Neuron (in vitro differentiated cells): ENCODE measurements around the gene TMC2.
"Not testable (repeated sequence)": the region's sequence is repeated elsewhere in the genome, so short reads cannot be mapped to it uniquely, and the experiment has no call there.

Experiments used
- H2AFZ ChIP-seq: one replicate; pipeline ENCODE4 v1.6.1; 2013; ENCODE audit warnings: low read depth, mild to moderate bottlenecking, inconsistent platforms, low read length, moderate library complexity
- H3K27me3 ChIP-seq: one replicate; pipeline ENCODE4 v1.6.1; 2013; ENCODE audit warnings: low read length; ENCODE audit not compliant: insufficient read depth
- H3K36me3 ChIP-seq: one replicate; pipeline ENCODE4 v1.6.1; 2013; ENCODE audit warnings: low read length; ENCODE audit not compliant: insufficient read depth
- H3K4me1 ChIP-seq: one replicate; pipeline ENCODE4 v1.6.1; 2013; ENCODE audit warnings: low read length; ENCODE audit not compliant: insufficient read depth
- H3K4me3 ChIP-seq: 2 replicates; pipeline ENCODE4 v1.5.1; 2013; ENCODE audit warnings: mild to moderate bottlenecking, low read length, moderate library complexity
- H3K9me3 ChIP-seq: one replicate; pipeline ENCODE4 v1.6.1; 2013; ENCODE audit warnings: low read length

TMC2 gene

DNA sequence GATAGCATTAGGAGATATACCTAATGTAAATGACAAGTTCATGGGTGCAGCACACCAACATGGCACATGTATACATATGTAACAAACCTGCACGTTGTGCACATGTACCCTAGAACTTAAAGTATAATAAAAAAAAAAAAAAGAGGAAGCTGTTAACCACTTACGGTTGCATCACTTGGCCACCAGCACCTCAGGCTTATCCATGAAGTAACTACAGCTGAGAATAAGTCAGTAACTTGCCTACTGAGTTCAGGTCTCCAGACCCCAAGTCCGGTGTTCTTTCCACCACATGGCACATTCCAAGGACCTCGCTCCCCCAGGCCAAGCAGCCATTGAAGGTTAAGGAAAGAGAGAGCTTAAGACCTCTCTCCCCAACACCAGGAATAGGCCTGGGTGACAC is 148.4 kb downstream of the TMC2 start:
- H3K4me1 ChIP-seq, H2AFZ ChIP-seq, H3K27me3 ChIP-seq, H3K9me3 ChIP-seq, H3K36me3 ChIP-seq, H3K4me3 ChIP-seq: not testable (repeated sequence)

DNA sequence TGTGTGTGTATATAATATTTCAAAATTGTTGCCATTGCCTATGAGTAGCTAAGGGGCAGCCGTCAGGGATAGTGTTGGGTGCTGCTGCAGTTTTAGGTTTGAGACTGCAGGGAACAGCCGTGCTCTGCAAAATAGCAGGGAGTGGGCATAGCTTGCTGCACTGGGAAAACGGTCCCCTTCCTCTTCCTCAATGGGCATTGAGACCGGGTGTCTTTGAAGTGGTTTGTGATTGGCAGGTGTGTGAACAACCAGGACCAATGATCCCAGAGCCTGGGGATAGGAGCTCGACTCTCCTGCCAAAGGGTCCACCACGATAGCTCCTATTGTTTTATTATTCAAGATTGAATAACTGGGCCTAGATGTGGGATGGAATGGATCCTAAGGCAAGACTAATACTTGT is 151.1 kb downstream of the TMC2 start:
- Histone ChIP-seq H3K36me3 (no peaks in the 10 kb centered on the region), H3K4me3 (no peak overlapping the region), H2AFZ (no peak overlapping the region), H3K4me1 (peaks cover 6% of the 10 kb centered on the region), H3K9me3 (no peaks in the 10 kb centered on the region), H3K27me3 (no peaks in the 10 kb centered on the region)

DNA sequence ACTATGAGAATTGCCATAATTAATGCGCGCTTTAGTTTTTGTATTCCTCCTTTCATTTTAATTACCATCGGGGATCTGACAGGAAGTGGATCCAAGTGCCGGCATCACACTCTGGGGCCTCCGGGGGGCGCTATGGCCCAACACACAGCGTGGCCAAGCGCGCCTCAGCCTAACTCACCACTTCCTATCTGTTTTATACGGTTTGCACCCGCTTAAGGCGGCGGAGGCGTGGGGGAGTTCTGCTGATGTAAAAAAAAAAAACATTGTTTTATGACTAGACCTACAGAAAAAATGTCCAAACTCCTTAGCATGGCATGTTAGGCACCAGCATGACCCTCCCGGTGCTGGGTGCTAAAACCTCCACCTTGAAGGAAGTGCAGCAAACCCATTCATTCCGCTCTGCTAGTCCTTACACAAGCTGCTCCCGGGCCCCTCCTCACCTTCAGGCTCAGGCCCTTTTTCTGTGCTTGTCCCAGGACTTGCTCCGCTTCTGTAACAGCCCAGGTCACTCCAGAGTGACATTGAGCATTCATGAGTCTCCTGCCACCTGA is 151.7 kb downstream of the TMC2 start:
- no peaks in the 10 kb centered on the region for H3K9me3 ChIP-seq
- H3K27me3 ChIP-seq, result no peaks in the 10 kb centered on the region
- H3K4me3 ChIP-seq, result no peak overlapping the region

DNA sequence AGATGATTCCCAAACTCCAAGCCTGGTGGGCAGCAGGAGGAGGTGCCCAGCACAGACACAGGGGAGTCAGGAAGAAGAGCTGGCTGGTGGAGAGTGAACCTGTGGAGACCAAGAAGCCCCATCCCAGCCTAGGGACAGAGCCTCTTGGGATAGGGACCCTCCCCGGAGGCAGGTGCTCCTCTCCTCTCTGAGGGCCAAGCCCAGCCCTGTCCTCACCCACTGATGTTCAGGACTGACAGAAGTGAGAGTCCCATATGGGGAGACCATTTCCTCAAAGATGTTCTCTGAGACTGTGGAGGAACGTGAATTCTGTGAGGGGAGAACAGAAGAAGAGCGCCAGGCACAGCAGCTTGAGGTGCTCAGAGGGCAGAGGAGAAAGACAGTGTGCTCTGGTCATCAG is 153.8 kb downstream of the TMC2 start:
- H3K4me3 ChIP-seq, result no peak overlapping the region
- peaks cover 11% of the 10 kb centered on the region for H3K4me1 ChIP-seq
- H3K36me3 ChIP-seq, result no peaks in the 10 kb centered on the region
- H3K27me3 ChIP-seq, result no peaks in the 10 kb centered on the region
- H3K9me3 ChIP-seq, result no peaks in the 10 kb centered on the region
- no peak overlapping the region for H2AFZ ChIP-seq

More for the DNA sequence above, 151.7 kb downstream of the TMC2 start:
- Histone ChIP-seq H3K4me1 (peaks cover 6% of the 10 kb centered on the region), H2AFZ (no peak overlapping the region), H3K36me3 (no peaks in the 10 kb centered on the region)

DNA sequence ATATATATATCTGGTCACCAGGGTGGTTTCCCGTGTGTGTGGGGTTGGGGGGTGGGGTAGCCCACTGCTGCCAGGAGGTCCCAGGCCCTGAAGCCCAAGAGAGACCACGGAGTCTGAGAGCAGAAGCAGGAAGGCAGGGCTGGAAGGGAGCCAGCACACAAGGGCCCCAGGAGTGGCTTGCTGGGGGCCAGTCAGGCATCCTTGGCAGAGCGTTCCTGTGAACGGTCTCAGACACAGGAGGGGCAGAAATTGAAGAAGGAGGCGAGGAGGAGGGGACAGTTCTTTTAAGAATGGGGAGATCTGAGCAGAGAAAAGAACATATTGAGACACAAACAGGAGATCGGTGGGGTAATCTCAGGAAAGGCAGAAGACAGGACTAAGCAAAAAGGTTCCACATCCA is 154.3 kb downstream of the TMC2 start:
- Histone ChIP-seq H3K36me3 (no peaks in the 10 kb centered on the region), H3K9me3 (no peaks in the 10 kb centered on the region), H2AFZ (no peak overlapping the region), H3K27me3 (no peaks in the 10 kb centered on the region), H3K4me1 (peaks cover 11% of the 10 kb centered on the region), H3K4me3 (no peak overlapping the region)

DNA sequence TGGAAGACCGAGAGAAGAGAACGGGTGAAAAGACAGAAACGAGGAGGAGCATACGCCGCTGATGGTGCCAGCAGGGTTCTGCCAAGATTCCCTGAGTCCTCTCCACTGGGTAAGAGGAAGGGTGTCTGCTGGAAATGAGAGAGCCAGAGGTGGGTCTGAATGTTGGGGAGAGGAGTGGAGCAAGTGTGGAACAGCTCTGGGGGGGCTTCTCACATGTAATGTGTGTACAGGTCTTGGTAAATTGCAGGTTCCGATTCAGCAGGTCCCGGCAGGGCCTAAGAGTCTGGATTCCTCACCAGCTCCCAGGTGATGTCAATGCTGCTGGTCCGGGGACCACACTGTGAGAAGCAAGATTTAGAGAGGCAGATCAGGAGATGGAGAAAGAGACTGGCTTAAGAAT is 154.8 kb downstream of the TMC2 start:
- Histone ChIP-seq H3K4me1 (peaks cover 11% of the 10 kb centered on the region), H3K9me3 (no peaks in the 10 kb centered on the region), H3K4me3 (no peak overlapping the region), H3K36me3 (no peaks in the 10 kb centered on the region), H3K27me3 (no peaks in the 10 kb centered on the region), H2AFZ (no peak overlapping the region)
